DMS 273 treated with DMSO at 0.1 percent for 48 hours (cell line): ENCODE data around the gene MTMR1.

Experiments used
- DNase-seq: peaks from one replicate; lab custom pipeline; 2025; lab: John Stamatoyannopoulos, UW

Gene MTMR1

GRCh38 chrX:150697641-150698040 is 4.4 kb downstream of the MTMR1 start:
- DNase-seq, result no peak

DNA sequence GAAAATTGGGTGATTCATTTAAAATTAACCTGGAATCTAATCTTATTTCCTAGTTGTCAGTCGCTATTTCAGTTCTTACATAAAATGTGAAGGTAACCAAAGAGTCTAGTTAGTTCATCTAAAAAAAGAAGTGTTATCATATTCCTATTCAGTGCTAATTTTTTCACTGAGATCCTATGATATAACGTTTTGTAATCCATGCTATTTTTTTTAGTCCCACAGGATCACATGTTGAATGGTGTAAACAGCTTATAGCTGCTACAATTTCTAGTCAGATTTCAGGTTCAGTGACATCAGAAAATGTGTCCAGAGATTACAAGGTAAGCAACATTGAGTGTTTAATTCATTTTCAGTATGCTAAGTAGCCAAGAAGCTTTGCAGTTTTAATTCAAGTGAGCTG is 5.8 kb downstream of the MTMR1 start:
- DNase-seq, result no peak

GRCh38 chrX:150700107-150700506 is 6.9 kb downstream of the MTMR1 start:
- DNase-seq, result no peak

- DNase-seq, result no peak
These were observed 8.2 kb downstream of the MTMR1 start for GRCh38 chrX:150701377-150701776.

- no peak for DNase-seq
These were observed 9.9 kb downstream of the MTMR1 start for GRCh38 chrX:150702966-150703694.

DNA sequence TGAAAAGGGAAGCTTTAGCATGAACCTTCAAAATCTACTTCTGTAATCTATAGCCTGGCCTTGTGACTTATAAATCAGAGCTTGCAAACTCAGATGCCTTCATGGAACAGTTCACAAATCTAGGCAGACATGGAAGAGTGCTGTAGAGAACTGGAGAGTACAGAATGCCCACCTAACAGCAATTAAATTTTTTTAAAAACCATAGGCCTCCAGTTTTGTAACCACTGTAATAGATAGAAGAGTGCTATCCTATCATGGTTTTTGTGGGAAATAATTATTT is 10.4 kb downstream of the MTMR1 start:
- DNase-seq, result no peak

GRCh38 chrX:150704030-150704613 is 10.9 kb downstream of the MTMR1 start:
- no peak for DNase-seq

GRCh38 chrX:150712619-150713018 is 19.4 kb downstream of the MTMR1 start:
- no peak for DNase-seq

DNA sequence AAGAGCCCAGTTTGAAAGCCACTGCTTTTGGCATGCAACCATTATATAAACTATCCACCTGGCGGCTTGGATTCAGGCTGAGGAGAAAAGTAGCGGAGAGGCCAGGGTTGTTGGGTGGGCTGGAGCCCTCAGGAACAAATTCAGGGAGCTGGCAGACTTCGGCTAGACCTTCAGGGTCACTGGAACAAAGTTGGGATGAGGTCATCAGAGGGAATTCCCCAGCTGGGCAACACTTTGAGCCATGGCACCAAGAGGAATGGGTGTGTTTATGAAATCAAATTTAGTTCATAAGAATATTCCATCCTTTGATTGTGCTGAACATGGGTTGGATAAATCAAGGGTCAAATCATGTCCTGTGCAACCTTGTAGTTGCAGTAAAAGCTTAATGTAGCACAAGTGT is 22.0 kb downstream of the MTMR1 start:
- no peak for DNase-seq

GRCh38 chrX:150719621-150720020 is 26.4 kb downstream of the MTMR1 start:
- no peak for DNase-seq

GRCh38 chrX:150729956-150730355 is 36.8 kb downstream of the MTMR1 start:
- no peak for DNase-seq

- no peak for DNase-seq
These were observed 37.5 kb downstream of the MTMR1 start for GRCh38 chrX:150730719-150731118.

DNA sequence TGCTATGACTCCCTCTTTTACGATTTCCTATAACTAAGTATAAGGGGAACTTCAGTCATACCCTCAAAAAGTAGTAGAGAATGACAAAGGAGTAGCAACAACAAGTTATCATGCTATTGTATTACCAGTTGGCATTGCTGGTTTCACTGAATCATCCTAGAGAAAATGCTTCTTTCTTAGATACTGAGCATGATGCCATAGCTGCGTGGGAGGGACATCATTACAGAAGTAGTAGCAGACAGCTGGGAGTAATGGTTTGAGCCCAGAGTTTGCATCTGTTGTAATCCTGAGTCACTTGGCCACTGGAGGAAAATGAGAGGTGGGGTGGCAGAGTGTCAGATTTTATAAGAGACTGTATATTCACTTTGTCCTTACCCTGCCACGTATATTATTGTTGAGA is 38.6 kb downstream of the MTMR1 start:
- DNase-seq, result no peak

DNA sequence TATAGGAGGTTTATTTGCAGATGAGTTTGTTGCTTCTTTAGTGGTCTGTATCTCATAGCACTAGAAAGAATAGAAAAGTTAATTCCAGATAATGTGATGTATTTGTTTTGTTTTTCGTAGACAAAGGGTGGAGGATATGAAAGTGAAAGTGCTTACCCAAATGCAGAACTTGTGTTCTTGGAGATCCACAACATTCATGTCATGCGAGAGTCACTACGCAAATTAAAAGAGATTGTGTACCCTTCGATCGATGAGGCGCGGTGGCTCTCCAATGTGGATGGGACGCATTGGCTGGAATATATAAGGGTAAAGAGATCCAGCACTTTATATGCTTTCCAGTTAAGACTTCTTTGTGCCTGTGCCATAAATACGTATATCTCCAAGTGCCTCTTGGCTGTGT is 43.3 kb downstream of the MTMR1 start:
- no peak for DNase-seq

DNA sequence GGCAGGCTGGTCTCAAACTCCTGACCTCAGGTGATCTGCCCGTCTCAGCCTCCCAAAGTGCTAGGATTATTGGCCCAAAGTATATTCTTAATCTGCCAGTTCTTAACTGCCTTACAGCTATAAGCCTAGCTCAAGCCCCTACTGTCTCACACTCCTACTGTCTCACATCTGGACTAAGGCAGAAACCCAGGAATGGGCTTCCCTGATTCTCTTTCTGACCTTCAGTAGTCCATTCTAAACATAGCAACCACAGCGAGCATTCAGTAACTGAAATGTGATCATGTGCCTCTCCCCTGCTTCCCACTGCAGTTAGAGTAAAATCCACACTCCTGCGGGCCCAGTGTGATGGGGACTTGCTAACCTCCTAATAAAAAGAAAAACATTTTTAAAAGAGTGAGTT is 58.9 kb downstream of the MTMR1 start:
- DNase-seq, result no peak

DNA sequence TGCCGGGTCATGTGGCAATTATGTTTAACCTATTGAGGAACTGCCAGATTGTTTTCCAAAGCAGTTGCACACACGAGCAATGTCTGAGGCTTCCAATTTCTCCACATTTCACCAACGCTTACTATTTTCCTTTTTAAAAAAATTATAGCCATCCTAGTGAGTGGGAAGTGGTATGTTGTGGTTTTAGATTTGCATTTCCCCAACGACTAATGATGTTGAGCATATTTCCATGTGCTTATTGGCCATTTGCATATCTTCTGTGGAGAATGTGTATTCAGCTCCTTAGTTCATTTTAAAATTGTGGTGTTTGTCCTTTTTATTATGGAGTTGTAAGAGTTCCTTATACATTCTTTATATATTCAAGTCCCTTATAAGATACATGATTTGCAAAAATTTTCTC is 60.2 kb downstream of the MTMR1 start:
- no peak for DNase-seq

GRCh38 chrX:150753968-150754367 is 60.8 kb downstream of the MTMR1 start:
- DNase-seq, result no peak

DNA sequence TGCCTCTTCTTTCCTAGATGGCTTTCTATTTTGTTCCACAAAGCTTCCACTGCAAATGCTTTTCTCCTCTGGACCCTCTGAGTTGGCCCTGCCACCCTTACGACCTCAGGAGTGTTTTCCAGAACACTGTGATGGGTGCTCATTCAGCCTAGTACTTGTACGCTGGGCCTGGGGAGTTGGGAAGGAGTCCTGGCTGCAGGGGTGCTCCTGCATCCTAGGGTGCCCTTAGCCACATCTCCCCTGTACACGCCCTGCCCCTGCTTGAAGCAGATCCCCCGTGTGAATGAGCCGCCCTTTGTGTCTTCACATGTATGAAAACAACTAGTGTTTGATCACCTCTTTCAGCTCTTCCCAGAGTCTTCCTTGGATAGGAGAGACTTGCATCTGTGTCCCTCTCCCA is 64.2 kb downstream of the MTMR1 start:
- DNase-seq, result no peak

DNA sequence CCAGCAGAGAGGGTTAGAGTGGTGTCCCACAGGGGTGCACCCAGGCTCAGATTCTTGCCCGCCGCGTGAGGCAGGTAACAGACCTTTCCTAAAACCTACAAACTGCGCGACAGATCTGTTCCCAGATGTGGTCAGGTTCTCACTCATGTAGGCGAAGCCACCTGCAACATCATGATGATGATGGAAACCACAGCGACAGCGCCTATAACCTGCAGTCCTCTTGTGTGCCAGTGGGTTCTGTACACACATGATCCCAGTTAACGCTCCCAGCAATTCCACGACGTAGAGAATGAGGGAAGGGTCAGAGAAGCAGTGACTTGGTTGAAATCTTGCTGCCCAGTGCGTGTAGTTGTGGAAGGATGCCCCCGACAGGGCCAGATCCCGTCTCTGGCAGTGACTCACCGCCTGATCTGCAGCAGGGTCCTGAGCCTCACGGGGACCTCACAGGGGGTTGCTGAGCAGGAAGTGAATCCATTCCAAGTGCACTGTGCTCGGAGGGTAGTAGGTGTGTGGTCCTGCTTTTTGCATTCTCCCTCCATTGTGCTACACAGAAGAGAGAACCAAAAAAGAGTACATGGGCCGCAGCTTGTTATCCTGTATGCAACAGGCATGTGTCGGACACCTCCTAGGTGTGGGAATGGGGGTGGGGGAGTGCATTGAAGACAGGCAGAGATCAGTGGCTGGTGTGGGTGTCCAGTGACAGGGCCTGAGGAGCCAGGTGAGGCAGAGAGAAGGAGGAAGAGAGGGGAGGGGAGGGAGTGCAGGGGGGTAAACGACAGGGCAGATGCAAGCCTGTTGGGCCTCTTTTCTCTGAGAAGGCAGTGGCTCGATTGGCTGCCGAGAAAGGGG is 66.6 kb downstream of the MTMR1 start:
- no peak for DNase-seq

DNA sequence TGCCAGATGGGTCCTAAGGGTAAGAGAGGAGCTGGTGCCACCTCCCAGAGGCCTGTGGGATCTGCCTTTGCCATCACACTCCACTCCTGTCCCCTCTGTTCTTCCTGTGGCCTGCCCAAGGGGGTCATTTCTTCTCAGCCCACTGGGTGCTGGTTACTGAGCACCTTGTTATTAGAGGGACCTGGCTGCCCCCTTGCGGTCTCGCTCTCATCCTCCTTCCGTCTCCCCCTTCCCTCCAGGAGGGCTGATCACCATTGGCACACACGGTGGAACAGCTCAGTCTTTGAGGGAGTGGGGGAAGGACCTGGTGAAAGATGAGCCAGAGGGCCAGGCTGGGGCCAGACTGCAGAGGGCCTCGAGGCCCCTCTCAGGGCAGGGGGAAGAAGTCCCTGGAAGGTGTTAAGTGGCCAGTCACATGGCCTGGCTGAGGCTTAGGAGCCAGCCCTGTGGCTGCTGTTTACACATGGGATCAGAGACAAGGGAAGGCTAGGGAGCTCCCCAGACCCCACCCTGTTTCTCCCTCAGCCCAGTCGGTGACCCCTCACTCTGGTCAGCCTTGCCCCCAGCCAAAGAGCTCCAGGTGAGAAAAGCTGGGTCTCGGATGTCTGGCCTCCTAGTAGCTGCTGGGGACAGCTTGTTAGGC is 68.1 kb downstream of the MTMR1 start:
- DNase-seq, result no peak

DNA sequence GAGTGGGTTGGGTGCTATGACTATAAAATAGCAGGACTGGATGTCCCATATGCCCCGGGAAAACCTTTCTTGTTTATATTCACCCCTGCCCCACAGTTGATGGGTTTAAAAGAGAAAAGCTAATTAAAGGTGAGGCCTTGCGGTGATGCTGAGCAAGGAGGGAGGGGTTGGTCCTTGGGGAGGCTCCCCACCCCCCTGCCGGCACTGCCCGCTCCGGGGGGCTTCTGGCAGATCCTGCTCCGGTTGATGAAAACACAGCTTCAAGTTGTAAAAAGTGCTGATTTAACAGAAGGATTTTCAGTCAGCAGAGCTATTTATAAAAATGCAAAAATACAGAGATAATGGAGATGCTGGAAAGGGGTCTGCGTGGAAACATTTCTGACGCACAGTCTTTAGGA is 68.6 kb downstream of the MTMR1 start:
- DNase-seq, result no peak

DNA sequence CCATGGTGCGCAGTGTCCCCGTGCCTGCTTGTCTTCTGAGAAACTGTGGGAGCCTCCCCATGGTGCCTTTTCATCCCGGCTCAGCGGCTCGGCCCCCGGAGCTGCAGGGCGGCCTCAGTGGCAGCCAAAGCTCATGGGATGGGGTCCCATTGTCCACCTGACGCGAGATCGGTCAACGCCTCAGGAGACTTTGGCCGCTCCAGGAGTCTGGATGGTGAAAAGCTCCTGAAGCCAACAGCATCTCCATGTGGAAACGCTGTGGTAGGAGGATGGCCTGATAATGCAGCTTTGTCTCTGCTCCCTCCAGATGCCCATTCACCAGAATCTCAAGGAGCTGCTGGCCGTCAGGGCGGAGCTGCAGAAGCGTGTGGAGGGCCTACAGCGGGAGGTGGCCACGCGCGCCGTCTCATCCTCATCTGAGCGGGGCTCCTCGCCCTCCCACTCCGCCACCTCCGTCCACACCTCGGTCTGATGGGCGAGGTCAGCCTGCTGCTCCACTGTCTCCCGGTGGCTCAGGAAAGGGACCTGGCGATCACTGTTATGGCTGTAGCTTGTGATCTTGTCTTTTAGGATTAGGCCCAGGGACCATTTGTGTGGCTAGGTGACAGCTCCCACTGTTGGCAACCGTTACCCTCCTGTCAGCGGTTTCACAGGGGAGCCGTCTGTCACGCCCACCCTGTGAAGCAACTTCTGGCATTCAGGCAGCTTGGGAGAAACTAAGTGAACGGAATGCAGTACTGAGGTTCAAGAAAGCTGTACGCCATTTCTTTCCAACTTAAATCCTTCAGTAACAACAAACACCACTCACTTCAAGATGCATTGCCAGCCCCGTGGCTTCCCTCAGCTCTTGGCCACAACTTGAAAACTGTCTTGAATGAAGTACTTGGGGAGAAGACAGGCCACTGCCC is 69.3 kb downstream of the MTMR1 start:
- DNase-seq, result no peak
